Sigmoid colon (tissue), 4 donors: ENCODE results near the gene HS1BP3.

Experiments
- POLR2A ChIP-seq, 2 donors: fragments of 450-650 bp; IDR thresholded peaks; one replicate each; pipeline ENCODE4 v1.6.1; 2016; ENCODE audit warnings: antibody characterized with exemption in 2 of 2, mild to moderate bottlenecking in 2 of 2, moderate library complexity in 2 of 2
- POLR2AphosphoS5 ChIP-seq, 4 donors: sonication (generic); formaldehyde crosslinking; IDR thresholded peaks; one replicate each; pipeline ENCODE4 v1.6.1; 2017; ENCODE audit warnings: antibody characterized with exemption in 4 of 4
- TF ChIP-seq, protein P1 (sequence below), 4 experiments: fragments of 450-650 bp in 3 of 4; fragments of 200-600 bp in 1 of 4; IDR thresholded peaks; one replicate each; pipeline ENCODE4 v1.5.1; 2016 to 2019; ENCODE audit warnings: antibody characterized with exemption in 4 of 4, mild to moderate bottlenecking in 3 of 4, moderate library complexity in 2 of 4

DNA sequence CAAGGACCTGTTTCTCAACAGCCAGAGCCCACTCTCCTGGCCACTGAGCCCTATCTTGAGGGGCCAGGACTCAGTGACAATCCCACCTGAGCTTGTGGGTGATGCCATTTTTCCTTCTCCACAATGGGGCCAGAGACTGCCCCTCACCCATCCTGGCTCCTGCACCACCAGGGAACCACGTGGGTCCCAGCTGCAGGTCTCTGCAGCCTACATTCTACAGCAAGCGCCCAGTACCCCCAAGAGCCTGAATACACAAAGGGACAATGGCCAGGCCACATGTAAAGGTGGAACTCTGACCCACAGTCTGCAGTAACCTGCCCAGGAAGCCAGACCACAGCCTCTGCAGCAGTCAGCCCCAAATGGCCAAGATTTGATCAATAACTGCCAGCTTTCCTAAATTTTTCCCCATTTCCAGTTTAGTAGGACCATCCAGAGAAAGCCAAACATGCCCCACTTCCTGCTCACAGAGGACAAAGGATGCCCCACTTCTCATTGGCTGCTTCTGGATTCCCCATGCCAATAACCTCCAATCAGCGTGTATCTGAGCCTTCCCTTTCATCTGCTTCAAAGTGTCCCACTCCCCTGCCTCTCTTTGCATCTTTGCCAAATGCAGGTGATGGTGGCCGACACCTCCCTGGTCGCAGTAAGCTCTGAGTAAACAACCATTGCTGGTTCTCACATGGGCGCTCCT, 19.1 kb downstream of the HS1BP3 start:
- TF ChIP-seq, protein P1, sequence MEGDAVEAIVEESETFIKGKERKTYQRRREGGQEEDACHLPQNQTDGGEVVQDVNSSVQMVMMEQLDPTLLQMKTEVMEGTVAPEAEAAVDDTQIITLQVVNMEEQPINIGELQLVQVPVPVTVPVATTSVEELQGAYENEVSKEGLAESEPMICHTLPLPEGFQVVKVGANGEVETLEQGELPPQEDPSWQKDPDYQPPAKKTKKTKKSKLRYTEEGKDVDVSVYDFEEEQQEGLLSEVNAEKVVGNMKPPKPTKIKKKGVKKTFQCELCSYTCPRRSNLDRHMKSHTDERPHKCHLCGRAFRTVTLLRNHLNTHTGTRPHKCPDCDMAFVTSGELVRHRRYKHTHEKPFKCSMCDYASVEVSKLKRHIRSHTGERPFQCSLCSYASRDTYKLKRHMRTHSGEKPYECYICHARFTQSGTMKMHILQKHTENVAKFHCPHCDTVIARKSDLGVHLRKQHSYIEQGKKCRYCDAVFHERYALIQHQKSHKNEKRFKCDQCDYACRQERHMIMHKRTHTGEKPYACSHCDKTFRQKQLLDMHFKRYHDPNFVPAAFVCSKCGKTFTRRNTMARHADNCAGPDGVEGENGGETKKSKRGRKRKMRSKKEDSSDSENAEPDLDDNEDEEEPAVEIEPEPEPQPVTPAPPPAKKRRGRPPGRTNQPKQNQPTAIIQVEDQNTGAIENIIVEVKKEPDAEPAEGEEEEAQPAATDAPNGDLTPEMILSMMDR (IDR thresholded peaks at IDR 0.05): no peak
- no peak for TF ChIP-seq POLR2AphosphoS5 (IDR thresholded peaks at IDR 0.05)
- TF ChIP-seq POLR2A (IDR thresholded peaks at IDR 0.05): no peak
